Measurements from ENCODE around the gene EEA1. TPM values are rescaled to one million over a fixed set of nuclear protein-coding genes. Genes with fewer than 3 reads are reported as not detected.

The EEA1 gene
- total RNA-seq, 1 donor from 2014 or later = 19.9 TPM

DNA sequence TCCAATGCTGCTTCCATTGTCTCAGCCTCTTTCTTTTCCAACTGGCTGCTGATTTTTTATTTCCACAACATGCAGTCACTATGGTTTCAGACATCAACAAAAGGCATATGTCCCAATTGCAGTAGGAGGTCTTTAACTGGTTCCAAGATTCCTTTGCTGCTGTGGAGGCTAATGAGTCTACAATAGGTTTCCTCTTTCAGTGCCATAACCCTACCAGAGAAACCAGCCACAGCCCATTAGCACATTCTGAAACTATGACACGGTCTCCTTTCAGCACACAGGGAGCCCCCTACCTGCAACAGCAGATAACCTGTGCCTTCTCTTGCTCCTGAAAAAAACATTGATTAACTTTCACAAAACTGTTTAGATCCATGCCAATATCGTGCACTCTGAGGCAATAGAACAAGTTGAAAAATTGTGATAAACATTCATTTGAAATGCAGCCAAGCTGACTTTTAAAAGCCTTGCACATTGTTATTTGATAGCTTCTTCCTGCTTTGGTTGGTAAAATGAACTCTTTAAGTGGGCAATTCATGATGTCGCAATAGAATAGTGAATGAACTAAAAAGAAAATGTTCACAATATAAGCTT, 193.9 kb downstream of the EEA1 start:
- Mint-ChIP-seq H3K27me3 (ENCODE audit: low read depth) (no peaks in the 10 kb centered on the region), H3K4me1 (no peaks in the 10 kb centered on the region), H3K27ac (ENCODE audit: unreplicated experiment) (no peak overlapping the region), H3K4me3 (no peak overlapping the region), H3K36me3 (ENCODE audit: low read depth) (no peaks in the 10 kb centered on the region), H3K9me3 (peaks cover 3% of the 10 kb centered on the region)
- TF ChIP-seq, protein P1, sequence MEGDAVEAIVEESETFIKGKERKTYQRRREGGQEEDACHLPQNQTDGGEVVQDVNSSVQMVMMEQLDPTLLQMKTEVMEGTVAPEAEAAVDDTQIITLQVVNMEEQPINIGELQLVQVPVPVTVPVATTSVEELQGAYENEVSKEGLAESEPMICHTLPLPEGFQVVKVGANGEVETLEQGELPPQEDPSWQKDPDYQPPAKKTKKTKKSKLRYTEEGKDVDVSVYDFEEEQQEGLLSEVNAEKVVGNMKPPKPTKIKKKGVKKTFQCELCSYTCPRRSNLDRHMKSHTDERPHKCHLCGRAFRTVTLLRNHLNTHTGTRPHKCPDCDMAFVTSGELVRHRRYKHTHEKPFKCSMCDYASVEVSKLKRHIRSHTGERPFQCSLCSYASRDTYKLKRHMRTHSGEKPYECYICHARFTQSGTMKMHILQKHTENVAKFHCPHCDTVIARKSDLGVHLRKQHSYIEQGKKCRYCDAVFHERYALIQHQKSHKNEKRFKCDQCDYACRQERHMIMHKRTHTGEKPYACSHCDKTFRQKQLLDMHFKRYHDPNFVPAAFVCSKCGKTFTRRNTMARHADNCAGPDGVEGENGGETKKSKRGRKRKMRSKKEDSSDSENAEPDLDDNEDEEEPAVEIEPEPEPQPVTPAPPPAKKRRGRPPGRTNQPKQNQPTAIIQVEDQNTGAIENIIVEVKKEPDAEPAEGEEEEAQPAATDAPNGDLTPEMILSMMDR (conservative IDR thresholded peaks at IDR 0.05) = no peak
- no peak for DNase-seq (ENCODE audit: low read depth, low spot score)

DNA sequence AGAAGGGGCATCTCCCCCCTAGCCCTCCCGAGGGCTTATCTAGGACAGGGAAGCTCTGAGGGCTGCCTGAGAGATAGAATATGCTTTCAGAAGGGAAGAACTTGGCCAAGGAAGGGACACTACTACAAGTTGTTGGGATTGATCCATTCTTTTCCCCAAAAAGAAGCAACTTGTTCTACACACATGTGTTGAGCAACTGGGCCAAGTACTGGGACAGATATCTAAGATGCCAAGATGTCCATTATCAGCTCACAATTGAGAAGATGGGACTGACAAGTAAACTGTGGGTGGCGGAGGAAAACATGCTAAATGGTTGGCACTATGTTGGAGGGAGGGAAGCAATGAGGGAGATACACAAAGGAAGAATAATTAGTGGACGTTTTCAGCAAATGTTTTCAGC, 195.4 kb downstream of the EEA1 start:
- H3K36me3 Mint-ChIP-seq (ENCODE audit: low read depth) = no peaks in the 10 kb centered on the region
- DNase-seq (ENCODE audit: low read depth, low spot score) = no peak
- no peak overlapping the region for H3K27ac Mint-ChIP-seq (ENCODE audit: unreplicated experiment)
- no peak overlapping the region for H3K4me3 Mint-ChIP-seq
- H3K27me3 Mint-ChIP-seq (ENCODE audit: low read depth) = no peaks in the 10 kb centered on the region
- peaks cover 3% of the 10 kb centered on the region for H3K9me3 Mint-ChIP-seq
- H3K4me1 Mint-ChIP-seq = no peaks in the 10 kb centered on the region
- TF ChIP-seq, protein P1 (conservative IDR thresholded peaks at IDR 0.05) = no peak

DNA sequence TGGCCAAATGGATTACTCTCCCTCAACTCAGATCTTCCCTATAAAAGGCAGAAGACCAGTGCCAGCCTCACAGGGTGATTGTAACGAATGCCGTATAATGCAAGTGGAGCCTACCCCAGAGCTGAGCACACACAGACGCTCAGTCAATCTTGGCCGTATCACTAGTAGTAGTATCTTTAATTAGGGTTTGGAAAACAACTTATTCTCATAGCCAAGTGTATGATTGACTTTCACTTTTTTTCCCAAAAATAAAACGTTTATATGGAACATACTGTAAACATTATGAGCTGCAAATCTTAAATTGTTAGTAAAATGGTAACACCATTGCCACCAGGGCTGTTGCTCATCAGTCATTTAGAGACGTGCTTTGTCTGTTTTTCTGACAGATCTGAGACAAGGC, 195.9 kb downstream of the EEA1 start:
- no peaks in the 10 kb centered on the region for H3K4me1 Mint-ChIP-seq
- peaks cover 3% of the 10 kb centered on the region for H3K9me3 Mint-ChIP-seq

DNA sequence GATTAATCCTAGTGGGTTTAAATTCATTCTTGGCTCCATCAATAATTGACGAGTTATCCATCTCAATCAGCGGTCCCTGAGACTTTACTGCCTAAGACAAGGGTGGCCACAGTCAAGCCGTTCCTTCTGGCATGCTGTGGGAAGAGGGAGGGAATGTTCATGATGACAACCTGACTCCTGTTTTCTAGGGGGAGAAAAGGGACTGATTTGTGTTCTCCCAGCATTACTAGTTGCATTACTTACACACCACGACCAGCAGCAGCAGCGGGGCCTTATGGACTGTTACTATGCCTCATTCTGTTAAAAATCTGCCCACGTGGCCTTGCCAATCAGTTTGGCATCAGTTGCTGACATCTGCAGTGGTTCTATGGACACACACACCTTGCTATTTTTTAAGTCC, 196.4 kb downstream of the EEA1 start:
- TF ChIP-seq, protein P1 (conservative IDR thresholded peaks at IDR 0.05) = no peak
- Mint-ChIP-seq H3K36me3 (ENCODE audit: low read depth) (no peaks in the 10 kb centered on the region), H3K4me3 (no peak overlapping the region), H3K9me3 (peaks cover 3% of the 10 kb centered on the region), H3K27me3 (ENCODE audit: low read depth) (no peaks in the 10 kb centered on the region), H3K4me1 (no peaks in the 10 kb centered on the region), H3K27ac (ENCODE audit: unreplicated experiment) (no peak overlapping the region)
- DNase-seq (ENCODE audit: low read depth, low spot score) = no peak

More for the DNA sequence above, 195.9 kb downstream of the EEA1 start:
- Mint-ChIP-seq H3K27me3 (ENCODE audit: low read depth) (no peaks in the 10 kb centered on the region), H3K36me3 (ENCODE audit: low read depth) (no peaks in the 10 kb centered on the region), H3K4me3 (no peak overlapping the region), H3K27ac (ENCODE audit: unreplicated experiment) (no peak overlapping the region)
- no peak for DNase-seq (ENCODE audit: low read depth, low spot score)
- TF ChIP-seq, protein P1 (conservative IDR thresholded peaks at IDR 0.05) = no peak

DNA sequence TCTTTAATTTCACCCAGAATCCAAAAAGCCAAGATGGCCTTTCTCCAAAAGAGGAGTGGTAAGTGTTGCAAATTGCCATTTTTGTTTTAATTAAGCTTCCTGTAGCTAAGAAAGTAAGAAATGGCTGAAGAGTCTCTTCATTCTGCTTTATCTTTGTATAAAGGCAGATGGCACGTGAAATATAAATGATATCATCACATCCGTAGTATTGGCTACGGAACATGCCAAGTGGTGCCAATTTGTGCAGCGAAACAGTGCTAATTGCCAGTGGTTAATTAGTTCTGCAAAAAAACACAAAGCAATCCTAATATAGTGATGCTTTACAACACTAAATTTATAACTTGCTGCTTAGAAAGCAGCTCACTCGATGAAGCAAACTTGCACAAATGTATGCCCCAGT, 196.9 kb downstream of the EEA1 start:
- no peaks in the 10 kb centered on the region for H3K36me3 Mint-ChIP-seq (ENCODE audit: low read depth)
- DNase-seq (ENCODE audit: low read depth, low spot score) = no peak
- H3K27me3 Mint-ChIP-seq (ENCODE audit: low read depth) = no peaks in the 10 kb centered on the region
- TF ChIP-seq, protein P1 (conservative IDR thresholded peaks at IDR 0.05) = no peak
- H3K4me1 Mint-ChIP-seq = no peaks in the 10 kb centered on the region
- H3K4me3 Mint-ChIP-seq = no peak overlapping the region
- no peak overlapping the region for H3K27ac Mint-ChIP-seq (ENCODE audit: unreplicated experiment)
- peaks cover 3% of the 10 kb centered on the region for H3K9me3 Mint-ChIP-seq
